ENCODE results near the gene SF1.
A peak's percentile ranks its signal among the peaks of the same experiment; 100 is the strongest.
"Not testable (repeated sequence)": the region's sequence is repeated elsewhere in the genome, so short reads cannot be mapped to it uniquely, and the experiment has no call there.

Gene SF1

DNA sequence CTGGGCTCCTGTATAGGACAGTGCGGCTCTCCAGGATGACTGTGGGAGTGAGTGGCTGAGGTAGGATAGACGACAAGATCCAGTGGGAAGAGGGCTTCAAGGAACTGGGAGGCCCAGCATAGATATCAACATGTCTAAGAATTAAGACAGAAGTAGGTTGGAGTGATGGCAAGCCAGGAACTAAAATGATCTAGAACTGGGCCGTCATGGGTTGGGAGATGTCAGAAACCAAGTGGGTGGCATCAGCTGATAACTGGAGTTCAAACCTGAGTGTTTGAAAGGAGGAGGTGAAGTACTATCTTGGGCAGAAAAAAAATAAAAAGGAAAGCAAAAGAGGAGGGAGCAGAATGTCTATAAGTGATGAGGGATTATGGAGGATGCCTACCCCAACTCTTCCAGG lies 39.1 kb upstream of the SF1 start:
- Histone ChIP-seq H3K56ac (ENCODE audit: low read length) (no peak overlapping the region), H4K5ac (ENCODE audit: low read length) (no peak overlapping the region), H2BK15ac (replicated peaks; ENCODE audit: low read depth) (no peak overlapping the region), H3K27ac (ENCODE audit: low read depth, low read length) (no peak overlapping the region), H3K9ac (ENCODE audit: low read length) (no peak overlapping the region), H3K27me3 (ENCODE audit: insufficient read depth, low read length, poor library complexity) (no peaks in the 10 kb centered on the region), H2BK5ac (ENCODE audit: low read length) (no peak overlapping the region), H3K4me3 (ENCODE audit: low read length) (no peak overlapping the region), H3K4me1 (ENCODE audit: control insufficient read depth, low read depth, low read length) (no peaks in the 10 kb centered on the region), H3K4ac (ENCODE audit: low read depth, low read length) (no peak overlapping the region), H3K79me1 (ENCODE audit: low read length) (no peaks in the 10 kb centered on the region), H3K18ac (ENCODE audit: low read length) (no peak overlapping the region), H3K79me2 (ENCODE audit: control insufficient read depth, insufficient read depth, low read length) (no peaks in the 10 kb centered on the region), H3K4me2 (ENCODE audit: low read length) (no peak overlapping the region), H3K36me3 (ENCODE audit: control insufficient read depth, insufficient read depth, low read length) (no peaks in the 10 kb centered on the region), H2AK5ac (ENCODE audit: low read length) (no peak overlapping the region), H3K23ac (ENCODE audit: low read length) (no peak overlapping the region), H2BK120ac (ENCODE audit: low read depth, low read length) (no peak overlapping the region), H4K8ac (ENCODE audit: low read depth, low read length) (no peak overlapping the region)
- DNase-seq: no peak
- no CpG with 5 or more reads among the region's 3 CpGs for WGBS (ENCODE audit: extremely low coverage, insufficient coverage, low lambda C conversion rate)

GRCh38 chr11:64815433-64815832 lies 37.1 kb upstream of the SF1 start:
- not testable (repeated sequence) for H3K4me3 ChIP-seq (ENCODE audit: low read length); H3K9ac ChIP-seq (ENCODE audit: low read length); H3K56ac ChIP-seq (ENCODE audit: low read length); H2BK120ac ChIP-seq (ENCODE audit: low read depth, low read length); H3K27me3 ChIP-seq (ENCODE audit: insufficient read depth, low read length, poor library complexity); H2BK15ac ChIP-seq (replicated peaks; ENCODE audit: low read depth); H3K36me3 ChIP-seq (ENCODE audit: control insufficient read depth, insufficient read depth, low read length); H2AK5ac ChIP-seq (ENCODE audit: low read length); H3K4me1 ChIP-seq (ENCODE audit: control insufficient read depth, low read depth, low read length); H4K8ac ChIP-seq (ENCODE audit: low read depth, low read length); H3K4ac ChIP-seq (ENCODE audit: low read depth, low read length); H3K79me2 ChIP-seq (ENCODE audit: control insufficient read depth, insufficient read depth, low read length); H3K18ac ChIP-seq (ENCODE audit: low read length); DNase-seq; H3K27ac ChIP-seq (ENCODE audit: low read depth, low read length); H3K4me2 ChIP-seq (ENCODE audit: low read length); H2BK5ac ChIP-seq (ENCODE audit: low read length); H4K5ac ChIP-seq (ENCODE audit: low read length); H3K23ac ChIP-seq (ENCODE audit: low read length); H3K79me1 ChIP-seq (ENCODE audit: low read length)
- WGBS (ENCODE audit: extremely low coverage, insufficient coverage, low lambda C conversion rate): no CpG with 5 or more reads among the region's 5 CpGs

GRCh38 chr11:64814712-64815187 lies 36.4 kb upstream of the SF1 start:
- H3K4me2 ChIP-seq (ENCODE audit: low read length): no peak overlapping the region
- no peak overlapping the region for H2BK120ac ChIP-seq (ENCODE audit: low read depth, low read length)
- no peaks in the 10 kb centered on the region for H3K4me1 ChIP-seq (ENCODE audit: control insufficient read depth, low read depth, low read length)
- no peak overlapping the region for H3K18ac ChIP-seq (ENCODE audit: low read length)
- no peak overlapping the region for H2AK5ac ChIP-seq (ENCODE audit: low read length)
- no peak overlapping the region for H3K23ac ChIP-seq (ENCODE audit: low read length)
- no peaks in the 10 kb centered on the region for H3K36me3 ChIP-seq (ENCODE audit: control insufficient read depth, insufficient read depth, low read length)
- H2BK15ac ChIP-seq (replicated peaks; ENCODE audit: low read depth): no peak overlapping the region
- no peaks in the 10 kb centered on the region for H3K27me3 ChIP-seq (ENCODE audit: insufficient read depth, low read length, poor library complexity)
- H4K8ac ChIP-seq (ENCODE audit: low read depth, low read length): no peak overlapping the region
- no peaks in the 10 kb centered on the region for H3K79me2 ChIP-seq (ENCODE audit: control insufficient read depth, insufficient read depth, low read length)
- no peak overlapping the region for H3K9ac ChIP-seq (ENCODE audit: low read length)
- H3K4ac ChIP-seq (ENCODE audit: low read depth, low read length): no peak overlapping the region
- H3K27ac ChIP-seq (ENCODE audit: low read depth, low read length): no peak overlapping the region
- H3K79me1 ChIP-seq (ENCODE audit: low read length): no peaks in the 10 kb centered on the region
- no peak for DNase-seq
- H3K56ac ChIP-seq (ENCODE audit: low read length): no peak overlapping the region
- WGBS (ENCODE audit: extremely low coverage, insufficient coverage, low lambda C conversion rate): no CpG with 5 or more reads among the region's 7 CpGs
- no peak overlapping the region for H3K4me3 ChIP-seq (ENCODE audit: low read length)
- no peak overlapping the region for H4K5ac ChIP-seq (ENCODE audit: low read length)
- H2BK5ac ChIP-seq (ENCODE audit: low read length): no peak overlapping the region

DNA sequence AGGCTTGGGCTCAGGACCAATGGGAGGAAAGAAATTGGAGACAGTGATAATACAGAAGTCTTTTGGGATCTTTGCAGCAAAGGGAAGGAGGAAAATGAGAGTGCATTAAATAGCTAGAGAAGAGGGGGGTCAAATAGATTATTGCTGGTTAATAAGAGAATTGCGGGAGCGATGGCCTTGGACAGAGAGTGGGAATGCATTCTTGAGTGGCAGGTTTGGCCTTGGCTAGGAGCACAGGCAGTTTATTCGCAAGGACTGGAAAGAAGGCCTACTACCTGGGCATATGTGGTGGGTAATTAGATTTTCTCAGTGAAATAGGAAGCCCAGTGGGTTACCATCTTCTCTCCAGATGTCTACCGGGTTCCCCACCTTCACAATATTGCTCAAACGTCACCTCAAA lies 35.5 kb upstream of the SF1 start:
- Histone ChIP-seq H3K4ac (ENCODE audit: low read depth, low read length) (no peak overlapping the region), H3K23ac (ENCODE audit: low read length) (no peak overlapping the region), H3K56ac (ENCODE audit: low read length) (no peak overlapping the region), H2AK5ac (ENCODE audit: low read length) (no peak overlapping the region), H3K4me2 (ENCODE audit: low read length) (no peak overlapping the region), H3K79me1 (ENCODE audit: low read length) (peaks cover 3% of the 10 kb centered on the region), H3K18ac (ENCODE audit: low read length) (no peak overlapping the region), H3K27ac (ENCODE audit: low read depth, low read length) (no peak overlapping the region), H3K27me3 (ENCODE audit: insufficient read depth, low read length, poor library complexity) (no peaks in the 10 kb centered on the region), H3K36me3 (ENCODE audit: control insufficient read depth, insufficient read depth, low read length) (no peaks in the 10 kb centered on the region), H2BK15ac (replicated peaks; ENCODE audit: low read depth) (no peak overlapping the region), H3K9ac (ENCODE audit: low read length) (no peak overlapping the region), H3K4me1 (ENCODE audit: control insufficient read depth, low read depth, low read length) (peaks cover 3% of the 10 kb centered on the region), H3K79me2 (ENCODE audit: control insufficient read depth, insufficient read depth, low read length) (peaks cover 3% of the 10 kb centered on the region), H2BK5ac (ENCODE audit: low read length) (no peak overlapping the region), H2BK120ac (ENCODE audit: low read depth, low read length) (no peak overlapping the region), H3K4me3 (ENCODE audit: low read length) (no peak overlapping the region), H4K8ac (ENCODE audit: low read depth, low read length) (no peak overlapping the region), H4K5ac (ENCODE audit: low read length) (no peak overlapping the region)
- DNase-seq: no peak
- WGBS (ENCODE audit: extremely low coverage, insufficient coverage, low lambda C conversion rate): no CpG with 5 or more reads among the region's 5 CpGs

DNA sequence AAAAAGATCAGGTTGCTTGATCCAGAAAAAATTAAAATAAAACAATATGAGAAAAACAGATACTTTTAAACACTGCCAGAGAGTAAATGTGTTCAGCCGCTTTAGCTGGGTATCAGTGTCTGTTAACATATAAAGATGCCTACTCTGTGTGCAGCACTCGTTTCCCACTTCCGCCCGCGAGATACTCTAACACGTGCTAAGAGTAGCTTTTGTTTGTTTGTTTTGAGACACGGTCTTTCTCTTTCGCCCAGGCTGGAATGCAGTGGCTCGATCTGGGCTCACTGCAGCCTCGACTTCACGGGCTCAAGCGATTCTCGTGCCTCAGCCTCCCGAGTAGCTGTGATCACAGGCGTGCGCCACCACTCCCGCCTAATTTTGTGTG lies 32.5 kb upstream of the SF1 start:
- no peak overlapping the region for H2BK5ac ChIP-seq (ENCODE audit: low read length)
- no peak overlapping the region for H2AK5ac ChIP-seq (ENCODE audit: low read length)
- H3K56ac ChIP-seq (ENCODE audit: low read length): peak overlapping the region; percentile 70
- H3K79me1 ChIP-seq (ENCODE audit: low read length): peaks cover 5% of the 10 kb centered on the region
- no peak overlapping the region for H2BK120ac ChIP-seq (ENCODE audit: low read depth, low read length)
- H3K4me1 ChIP-seq (ENCODE audit: control insufficient read depth, low read depth, low read length): peaks cover 3% of the 10 kb centered on the region
- no peak overlapping the region for H3K4me3 ChIP-seq (ENCODE audit: low read length)
- peaks cover 3% of the 10 kb centered on the region for H3K79me2 ChIP-seq (ENCODE audit: control insufficient read depth, insufficient read depth, low read length)
- peak overlapping the region; percentile 51 for H3K9ac ChIP-seq (ENCODE audit: low read length)
- H4K5ac ChIP-seq (ENCODE audit: low read length): no peak overlapping the region
- H3K36me3 ChIP-seq (ENCODE audit: control insufficient read depth, insufficient read depth, low read length): peaks cover 1% of the 10 kb centered on the region
- no peak overlapping the region for H3K27ac ChIP-seq (ENCODE audit: low read depth, low read length)
- whole genome bisulfite sequencing (ENCODE audit: extremely low coverage, insufficient coverage, low lambda C conversion rate): no CpG with 5 or more reads among the region's 17 CpGs
- H3K18ac ChIP-seq (ENCODE audit: low read length): no peak overlapping the region
- no peak for DNase-seq
- H3K4ac ChIP-seq (ENCODE audit: low read depth, low read length): no peak overlapping the region
- no peak overlapping the region for H2BK15ac ChIP-seq (replicated peaks; ENCODE audit: low read depth)
- H3K4me2 ChIP-seq (ENCODE audit: low read length): peak overlapping the region; percentile 34
- H3K23ac ChIP-seq (ENCODE audit: low read length): no peak overlapping the region
- no peak overlapping the region for H4K8ac ChIP-seq (ENCODE audit: low read depth, low read length)
- no peaks in the 10 kb centered on the region for H3K27me3 ChIP-seq (ENCODE audit: insufficient read depth, low read length, poor library complexity)

DNA sequence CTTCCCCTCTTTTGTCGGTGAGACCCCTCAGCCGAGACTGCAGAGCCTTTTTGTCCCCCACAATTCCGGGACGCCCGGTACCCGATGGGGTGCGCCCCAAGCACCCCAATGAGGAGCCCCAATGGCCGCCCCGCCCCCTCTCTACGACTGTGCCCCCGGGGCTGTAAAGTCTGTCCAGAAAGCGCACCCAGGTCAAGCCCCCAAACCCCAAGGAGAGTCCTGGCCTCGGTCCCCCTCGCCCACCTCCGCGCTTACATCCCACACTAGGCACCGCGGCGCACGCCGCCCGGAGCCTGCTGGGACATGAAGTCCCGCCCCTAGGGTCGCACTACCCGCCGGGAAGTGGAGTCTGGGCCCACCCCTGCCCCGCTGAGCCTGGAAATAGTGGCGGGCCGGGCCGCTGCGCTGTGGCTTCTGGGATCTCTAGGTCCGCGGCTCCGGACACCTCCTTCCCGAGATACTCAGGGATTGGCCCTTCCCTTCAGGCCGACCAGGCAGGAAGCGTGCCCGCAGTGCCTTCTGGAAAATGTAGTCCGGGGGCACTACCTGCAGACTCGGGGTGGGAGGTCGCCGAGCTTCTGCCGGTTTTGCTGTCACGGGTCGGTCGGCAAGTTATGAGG lies 32.0 kb upstream of the SF1 start, which contains the start of gene MEN1:
Gene MEN1, minus strand, starts transcription at position 281 of the 620 bp plus-strand sequence. CDS start 442 bp downstream, outside the sequence.
- Histone ChIP-seq H3K27me3 (ENCODE audit: insufficient read depth, low read length, poor library complexity) (no peaks in the 10 kb centered on the region), H3K36me3 (ENCODE audit: control insufficient read depth, insufficient read depth, low read length) (peaks cover 1% of the 10 kb centered on the region), H3K18ac (ENCODE audit: low read length) (peak within 1 kb of the TSS; percentile 44), H3K4me1 (ENCODE audit: control insufficient read depth, low read depth, low read length) (peaks cover 3% of the 10 kb centered on the region), H4K8ac (ENCODE audit: low read depth, low read length) (no peak within 1 kb of the TSS), H3K9ac (ENCODE audit: low read length) (peak within 1 kb of the TSS; percentile 76), H3K4me3 (ENCODE audit: low read length) (peak within 1 kb of the TSS; percentile 80), H2AK5ac (ENCODE audit: low read length) (no peak within 1 kb of the TSS), H2BK120ac (ENCODE audit: low read depth, low read length) (no peak within 1 kb of the TSS), H3K79me2 (ENCODE audit: control insufficient read depth, insufficient read depth, low read length) (peaks cover 3% of the 10 kb centered on the region), H4K5ac (ENCODE audit: low read length) (no peak within 1 kb of the TSS), H3K27ac (ENCODE audit: low read depth, low read length) (no peak within 1 kb of the TSS), H3K56ac (ENCODE audit: low read length) (peak within 1 kb of the TSS; percentile 86), H3K4ac (ENCODE audit: low read depth, low read length) (peak within 1 kb of the TSS; percentile 78), H3K4me2 (ENCODE audit: low read length) (peak within 1 kb of the TSS; percentile 95), H2BK5ac (ENCODE audit: low read length) (no peak within 1 kb of the TSS), H3K23ac (ENCODE audit: low read length) (no peak within 1 kb of the TSS), H2BK15ac (replicated peaks; ENCODE audit: low read depth) (no peak within 1 kb of the TSS), H3K79me1 (ENCODE audit: low read length) (peaks cover 5% of the 10 kb centered on the region)
- WGBS (ENCODE audit: extremely low coverage, insufficient coverage, low lambda C conversion rate): no CpG with 5 or more reads among the region's 46 CpGs
- DNase-seq: peak; percentile 99

Data from mesendoderm (in vitro differentiated cells).